ENCODE measurements around the gene ADAMTS4.

DNA sequence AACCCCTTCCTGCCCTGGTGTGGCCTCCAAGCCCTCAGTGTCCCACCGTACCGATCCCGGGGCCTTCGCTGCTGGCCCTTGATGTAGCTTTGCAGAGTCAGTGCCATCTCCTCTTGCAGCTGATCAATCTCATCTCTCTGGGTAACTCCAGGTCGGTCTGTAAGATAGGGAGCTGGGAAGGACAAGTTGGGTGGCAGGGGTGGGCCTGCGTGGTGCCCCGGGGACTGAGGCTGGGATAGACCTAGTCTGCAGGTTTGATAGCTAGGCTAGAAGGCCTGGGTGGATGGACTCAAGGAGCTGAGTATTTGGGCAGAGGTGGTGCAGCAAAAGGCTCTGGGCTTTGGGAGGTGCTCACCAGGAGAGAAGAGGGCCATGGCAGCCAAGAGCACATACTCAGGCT lies 31.9 kb upstream of the ADAMTS4 start:
- no peak for TF ChIP-seq CEBPB (tag; IDR thresholded peaks at IDR 0.05)
- TF ChIP-seq BMI1 (IDR thresholded peaks at IDR 0.05; ENCODE audit: low read length), result no peak
- no peak for TF ChIP-seq ZNF277 (CRISPR knock-in tag; IDR thresholded peaks at IDR 0.05; ENCODE audit: borderline replicate concordance)
- no peak for TF ChIP-seq CHD4 (IDR thresholded peaks at IDR 0.05; ENCODE audit: insufficient read depth, insufficient replicate concordance, low read depth, low read length, poor library complexity, severe bottlenecking)
- TF ChIP-seq MYC (IDR thresholded peaks at IDR 0.05; ENCODE audit: low read depth, low read length), result no peak
- no peak for TF ChIP-seq MYC (CRISPR knock-in tag; IDR thresholded peaks at IDR 0.05; ENCODE audit: borderline replicate concordance, low read depth)
- TF ChIP-seq FOSL1 (tag; conservative IDR thresholded peaks at IDR 0.05), result no peak
- TF ChIP-seq U2AF1 (optimal IDR thresholded peaks at IDR 0.05; ENCODE audit: low read depth, low read length), result no peak
- no peak for TF ChIP-seq POLR2B (IDR thresholded peaks at IDR 0.05; ENCODE audit: low read depth, partially characterized antibody)
- no peak for TF ChIP-seq RB1 (IDR thresholded peaks at IDR 0.05; ENCODE audit: low read depth)
- TF ChIP-seq, protein P1, sequence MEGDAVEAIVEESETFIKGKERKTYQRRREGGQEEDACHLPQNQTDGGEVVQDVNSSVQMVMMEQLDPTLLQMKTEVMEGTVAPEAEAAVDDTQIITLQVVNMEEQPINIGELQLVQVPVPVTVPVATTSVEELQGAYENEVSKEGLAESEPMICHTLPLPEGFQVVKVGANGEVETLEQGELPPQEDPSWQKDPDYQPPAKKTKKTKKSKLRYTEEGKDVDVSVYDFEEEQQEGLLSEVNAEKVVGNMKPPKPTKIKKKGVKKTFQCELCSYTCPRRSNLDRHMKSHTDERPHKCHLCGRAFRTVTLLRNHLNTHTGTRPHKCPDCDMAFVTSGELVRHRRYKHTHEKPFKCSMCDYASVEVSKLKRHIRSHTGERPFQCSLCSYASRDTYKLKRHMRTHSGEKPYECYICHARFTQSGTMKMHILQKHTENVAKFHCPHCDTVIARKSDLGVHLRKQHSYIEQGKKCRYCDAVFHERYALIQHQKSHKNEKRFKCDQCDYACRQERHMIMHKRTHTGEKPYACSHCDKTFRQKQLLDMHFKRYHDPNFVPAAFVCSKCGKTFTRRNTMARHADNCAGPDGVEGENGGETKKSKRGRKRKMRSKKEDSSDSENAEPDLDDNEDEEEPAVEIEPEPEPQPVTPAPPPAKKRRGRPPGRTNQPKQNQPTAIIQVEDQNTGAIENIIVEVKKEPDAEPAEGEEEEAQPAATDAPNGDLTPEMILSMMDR (IDR thresholded peaks at IDR 0.05 in 2 of 3, conservative IDR thresholded peaks at IDR 0.05 in 1 of 3; ENCODE audit: insufficient read depth in 2 of 3, low read depth in 1 of 3, low read length in 3 of 3), result no peak
- TF ChIP-seq CHD2 (IDR thresholded peaks at IDR 0.05; ENCODE audit: low read depth, low read length), result no peak
